Activated B cell treated with CpG ODN at 0.5 μM for 24 hours (primary cell): ENCODE results near the gene ACTA1. TPM values are rescaled to one million over a fixed set of nuclear protein-coding genes. Genes with fewer than 3 reads are reported as not detected.

ENCODE experiments used
- ATAC-seq: fragments of 200-7000 bp; cut with Tn5 transposase; one replicate; pipeline ENCODE4 v1.10.0; 2021; ENCODE audit warnings: low read depth, mild to moderate bottlenecking, moderate library complexity
- CTCF ChIA-PET: fragments of 350-600 bp; sonication (Branson Sonifier 250); formaldehyde crosslinking; loops from one replicate; lab custom pipeline; 2021; ENCODE audit warnings: antibody characterized with exemption; lab: Charles Lee
- POLR2A ChIA-PET: fragments of 350-600 bp; sonication (Branson Sonifier 250); formaldehyde crosslinking; loops from one replicate; lab custom pipeline; 2021; ENCODE audit warnings: antibody characterized with exemption; lab: Charles Lee
- DNase-seq: peaks from one replicate; pipeline ENCODE4 v3.0.0; 2022
- H3K27ac Mint-ChIP-seq: one replicate; pipeline ENCODE4 v1.8.0; 2020; ENCODE audit warnings: mixed read lengths
- H3K27me3 Mint-ChIP-seq: one replicate; pipeline ENCODE4 v1.8.0; 2021; ENCODE audit warnings: mixed read lengths
- H3K36me3 Mint-ChIP-seq: one replicate; pipeline ENCODE4 v1.8.0; 2021; ENCODE audit warnings: low read depth, mixed read lengths
- H3K4me1 Mint-ChIP-seq: one replicate; pipeline ENCODE4 v1.8.0; 2021; ENCODE audit warnings: mixed read lengths
- H3K4me3 Mint-ChIP-seq: one replicate; pipeline ENCODE4 v1.8.0; 2020; ENCODE audit warnings: mild to moderate bottlenecking, mixed read lengths
- H3K9me3 Mint-ChIP-seq: one replicate; pipeline ENCODE4 v1.8.0; 2020; ENCODE audit warnings: mixed read lengths
- CTCF ChIP-seq: fragments of 200-600 bp; IDR thresholded peaks from one replicate; pipeline ENCODE4 v1.8.0; 2022; ENCODE audit warnings: antibody characterized with exemption, mild to moderate bottlenecking
- intact Hi-C: fragments of 100-400 bp; cut with micrococcal nuclease; formaldehyde crosslinking; loops from one replicate; pipeline ENCODE4 v1.15.1; 2024
- total RNA-seq: library from RNA; stranded (reverse); gene quantifications from 2 replicates; pipeline ENCODE4 v1.2.3, GENCODE V29; 2022

The ACTA1 gene
- 0.22 TPM in 1 of 2 replicates, not detected in the other for total RNA-seq

- H3K27me3 Mint-ChIP-seq: peaks cover 41% of the 10 kb centered on the region
- ATAC-seq (no peak), DNase-seq (no peak)
- CTCF ChIA-PET: no interaction called here
- no peak within 1 kb of the TSS for H3K27ac Mint-ChIP-seq
- H3K9me3 Mint-ChIP-seq: no peaks in the 10 kb centered on the region
- intact Hi-C loops: loop anchor here (5.0 kb wide), 2 partner anchors 92 to 972 kb away; partner anchors contain the start of gene CCSAP
- no peak for TF ChIP-seq CTCF
- peaks cover 2% of the 10 kb centered on the region for H3K36me3 Mint-ChIP-seq
- no peak within 1 kb of the TSS for H3K4me3 Mint-ChIP-seq
- H3K4me1 Mint-ChIP-seq: peaks cover 18% of the 10 kb centered on the region
- POLR2A ChIA-PET: interaction anchor here (0.5 kb wide), 1 partner anchor 171 kb away, joined by 6 read pairs; no protein-coding TSS in a partner anchor
Measured at GRCh38 chr1:229434005-229434640, at the start of gene ACTA1. Gene ACTA1 (minus strand): TSS chr1:229434094. CDS start chr1:229433115, 979 bp downstream.

- peaks cover 49% of the 10 kb centered on the region for H3K36me3 Mint-ChIP-seq
- POLR2A ChIA-PET: interaction anchor here (0.7 to 4.7 kb wide), 5 partner anchors 26 to 228 kb away, joined by 3 to 47 read pairs (median 6); partner anchors contain the start of genes NUP133 and RAB4A
- H3K27me3 Mint-ChIP-seq: no peaks in the 10 kb centered on the region
- no peaks in the 10 kb centered on the region for H3K9me3 Mint-ChIP-seq
- DNase-seq: no peak
- no peak overlapping the region for H3K4me3 Mint-ChIP-seq
- H3K4me1 Mint-ChIP-seq: peaks cover 44% of the 10 kb centered on the region
- no peak for TF ChIP-seq CTCF
- ATAC-seq: no peak
- intact Hi-C loops: loop anchor here (1.0 to 5.0 kb wide), 4 partner anchors 32 to 1495 kb away; partner anchors contain the start of genes ARV1 and TTC13
- H3K27ac Mint-ChIP-seq: peak overlapping the region; percentile 89
- CTCF ChIA-PET: interaction anchor here (0.7 to 5.3 kb wide), 20 partner anchors 9 to 818 kb away, joined by 3 to 162 read pairs (median 5); partner anchors contain the start of genes NUP133 and RAB4A
Measured at GRCh38 chr1:229482511-229482910, 48.6 kb upstream of the ACTA1 start.

- peaks cover 45% of the 10 kb centered on the region for H3K36me3 Mint-ChIP-seq
- DNase-seq: peak; percentile 30
Measured at GRCh38 chr1:229480495-229480894, 46.6 kb upstream of the ACTA1 start.

GRCh38 chr1:229479660-229480399 is 45.9 kb upstream of the ACTA1 start:
- Mint-ChIP-seq H3K4me1 (peaks cover 46% of the 10 kb centered on the region), H3K9me3 (no peaks in the 10 kb centered on the region), H3K27me3 (no peaks in the 10 kb centered on the region), H3K36me3 (peaks cover 43% of the 10 kb centered on the region), H3K4me3 (peak overlapping the region; percentile 33), H3K27ac (peak overlapping the region; percentile 89)
- ATAC-seq: peak; percentile 85
- ChIA-PET POLR2A (interaction anchor here (0.6 to 4.7 kb wide), 19 partner anchors 12 to 644 kb away, joined by 3 to 47 read pairs (median 6); partner anchors contain the start of genes ABCB10, CCSAP, NUP133 and RAB4A), CTCF (interaction anchor here (1.0 to 5.3 kb wide), 5 partner anchors 11 to 221 kb away, joined by 4 to 162 read pairs (median 10); partner anchors contain the start of gene ABCB10)
- intact Hi-C loops: loop anchor here (1.0 to 5.0 kb wide), 7 partner anchors 28 to 1497 kb away; partner anchors contain the start of genes ARV1, NUP133, RAB4A and TTC13
- no peak for TF ChIP-seq CTCF
- peak; percentile 25 for DNase-seq

More at GRCh38 chr1:229480495-229480894, 46.6 kb upstream of the ACTA1 start:
- ChIA-PET POLR2A (interaction anchor here (0.6 to 4.7 kb wide), 18 partner anchors 12 to 643 kb away, joined by 3 to 47 read pairs (median 6); partner anchors contain the start of genes ABCB10, CCSAP, NUP133 and RAB4A), CTCF (interaction anchor here (0.6 to 5.3 kb wide), 7 partner anchors 11 to 222 kb away, joined by 3 to 162 read pairs (median 10); partner anchors contain the start of gene RAB4A)
- no peak for TF ChIP-seq CTCF
- intact Hi-C loops: loop anchor here (1.0 to 5.0 kb wide), 5 partner anchors 28 to 1497 kb away; partner anchors contain the start of genes ARV1, NUP133, RAB4A and TTC13
- peaks cover 46% of the 10 kb centered on the region for H3K4me1 Mint-ChIP-seq
- ATAC-seq: peak; percentile 43
- H3K27me3 Mint-ChIP-seq: no peaks in the 10 kb centered on the region
- no peaks in the 10 kb centered on the region for H3K9me3 Mint-ChIP-seq
- peak overlapping the region; percentile 89 for H3K27ac Mint-ChIP-seq
- H3K4me3 Mint-ChIP-seq: peak overlapping the region; percentile 33
